Upper lobe of right lung (tissue), 1 donor: ENCODE measurements around the gene CCDC126. TPM values are rescaled to one million over a fixed set of nuclear protein-coding genes. Genes with fewer than 3 reads are reported as not detected.

Experiments
- ATAC-seq: fragments of 200-7000 bp; cut with Tn5 transposase; one replicate; pipeline ENCODE4 v1.9.1; 2020; ENCODE audit warnings: mild to moderate bottlenecking, moderate library complexity
- DNase-seq: peaks from one replicate; pipeline ENCODE4 v3.0.0-alpha.2; 2020
- H3K27ac ChIP-seq: fragments of 200-600 bp; one replicate; pipeline ENCODE4 v1.8.0; 2022
- H3K27me3 ChIP-seq: fragments of 200-600 bp; one replicate; pipeline ENCODE4 v1.8.0; 2022; ENCODE audit warnings: mild to moderate bottlenecking
- H3K36me3 ChIP-seq: fragments of 200-600 bp; one replicate; pipeline ENCODE4 v1.8.0; 2022
- H3K4me1 ChIP-seq: fragments of 200-600 bp; one replicate; pipeline ENCODE4 v1.8.0; 2022
- H3K4me3 ChIP-seq: fragments of 200-600 bp; one replicate; pipeline ENCODE4 v1.8.0; 2022; ENCODE audit warnings: mild to moderate bottlenecking
- H3K9me3 ChIP-seq: fragments of 200-600 bp; one replicate; pipeline ENCODE4 v1.8.0; 2022
- CTCF ChIP-seq: fragments of 200-600 bp; IDR thresholded peaks from one replicate; pipeline ENCODE4 v1.8.0; 2022; ENCODE audit warnings: antibody characterized with exemption
- intact Hi-C: fragments of 100-400 bp; cut with DNase I; formaldehyde crosslinking; loops from one replicate; pipeline ENCODE4 v1.11.0; 2022
- total RNA-seq: library from RNA; stranded (reverse); fragmentation: NEBNext Ultra II Directional; extraction: Animal tissue kit (Norgen Biotek cat#: 25700); gene quantifications from one replicate; pipeline ENCODE4 v1.2.1, GENCODE V29; 2021
- donor health status: DM: no; HTN: yes; CAD: no; lungs with severe emphysema.

CCDC126 gene
- total RNA-seq, 1 donor from 2014 or later: 14.4 TPM

GRCh38 chr7:23693224-23693623 is 96.0 kb downstream of the CCDC126 start:
- peaks cover 60% of the 10 kb centered on the region for H3K36me3 ChIP-seq

More at GRCh38 chr7:23693224-23693623, 96.0 kb downstream of the CCDC126 start:
- Histone ChIP-seq H3K4me3 (no peak overlapping the region), H3K4me1 (no peaks in the 10 kb centered on the region), H3K9me3 (no peaks in the 10 kb centered on the region), H3K27me3 (no peaks in the 10 kb centered on the region), H3K27ac (no peak overlapping the region)
- no peak for TF ChIP-seq CTCF
- no peak for ATAC-seq
- no peak for DNase-seq
- intact Hi-C loops: no loop called here

Other genes starting within 250 kb of the CCDC126 start
- 3.3 TPM for gene IGF2BP3, start 126.9 kb upstream of the CCDC126 start, total RNA-seq
- gene TRA2A, start 65.4 kb upstream of the CCDC126 start, total RNA-seq: 71.6 TPM
- 9.0 TPM for gene FAM221A, start 82.8 kb downstream of the CCDC126 start, total RNA-seq
- gene STK31, start 112.8 kb downstream of the CCDC126 start, total RNA-seq: 1.1 TPM